GM10248 (cell line): ENCODE results near the gene CHD2.

Experiments
- CTCF ChIA-PET: fragments of 300-600 bp; sonication (Branson Sonifier 250); formaldehyde crosslinking; extraction: SDS; loops from one replicate; lab custom pipeline; 2021; ENCODE audit warnings: antibody characterized with exemption; lab: Yijun Ruan, JAX
- POLR2A ChIA-PET: fragments of 350-650 bp; sonication (Branson Sonifier 250); formaldehyde crosslinking; extraction: SDS; loops from one replicate; lab custom pipeline; 2020; ENCODE audit warnings: antibody characterized with exemption; lab: Yijun Ruan, JAX
- DNase-seq: peaks from one replicate; pipeline ENCODE4 v3.0.0; 2012; ENCODE audit errors: extremely low spot score
- CTCF ChIP-seq: IDR thresholded peaks from 2 replicates; pipeline ENCODE4 v1.5.1; 2012; ENCODE audit warnings: mild to moderate bottlenecking, low read depth; ENCODE audit errors: extremely low read depth, missing control alignments, control extremely low read depth

CHD2 gene

GRCh38 chr15:92947071-92947730 lies 47.1 kb downstream of the CHD2 start:
- POLR2A ChIA-PET: no interaction called here
- TF ChIP-seq CTCF: no peak
- CTCF ChIA-PET: no interaction called here
- no peak for DNase-seq

- POLR2A ChIA-PET: no interaction called here
- no peak for TF ChIP-seq CTCF
- CTCF ChIA-PET: interaction anchor here (1.1 to 1.7 kb wide), 3 partner anchors 12 to 153 kb away, joined by 4 to 6 read pairs (median 4); no protein-coding TSS in a partner anchor
- DNase-seq: no peak
Measured at GRCh38 chr15:92949604-92950249, 49.6 kb downstream of the CHD2 start.

DNA sequence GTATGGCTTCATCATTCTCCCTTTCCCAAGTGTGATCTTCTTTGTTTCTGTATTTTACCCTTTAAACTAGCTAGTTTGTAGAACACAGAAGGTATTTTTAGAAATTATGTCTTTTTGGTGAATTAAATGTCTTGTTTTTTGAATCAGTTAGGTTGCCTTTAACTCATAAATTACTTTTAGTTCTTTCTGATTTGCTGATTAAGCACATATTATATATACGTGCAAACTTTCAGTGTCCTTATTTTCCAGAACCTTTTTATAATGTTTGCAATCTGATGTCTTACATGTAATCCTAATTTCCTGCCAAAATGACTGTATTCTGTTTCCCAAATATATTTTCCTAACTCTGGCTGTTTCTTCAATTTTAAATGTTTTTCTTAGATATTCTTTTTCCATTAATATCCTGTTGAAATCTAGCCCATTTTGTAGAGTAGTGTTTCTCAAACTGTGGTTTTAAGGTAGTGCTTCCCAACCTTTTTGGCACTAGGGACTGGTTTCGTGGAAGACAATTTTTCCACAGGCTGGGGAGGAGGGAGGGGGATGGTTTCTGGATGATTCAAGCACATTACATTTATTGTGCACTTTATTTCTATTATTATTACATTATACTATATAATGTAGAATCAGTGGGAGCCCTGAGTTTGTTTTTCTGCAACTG lies 51.8 kb downstream of the CHD2 start:
- CTCF ChIA-PET: interaction anchor here (1.8 kb wide), 1 partner anchor 10 kb away, joined by 5 read pairs; no protein-coding TSS in a partner anchor
- no peak for TF ChIP-seq CTCF
- no peak for DNase-seq
- POLR2A ChIA-PET: no interaction called here

DNA sequence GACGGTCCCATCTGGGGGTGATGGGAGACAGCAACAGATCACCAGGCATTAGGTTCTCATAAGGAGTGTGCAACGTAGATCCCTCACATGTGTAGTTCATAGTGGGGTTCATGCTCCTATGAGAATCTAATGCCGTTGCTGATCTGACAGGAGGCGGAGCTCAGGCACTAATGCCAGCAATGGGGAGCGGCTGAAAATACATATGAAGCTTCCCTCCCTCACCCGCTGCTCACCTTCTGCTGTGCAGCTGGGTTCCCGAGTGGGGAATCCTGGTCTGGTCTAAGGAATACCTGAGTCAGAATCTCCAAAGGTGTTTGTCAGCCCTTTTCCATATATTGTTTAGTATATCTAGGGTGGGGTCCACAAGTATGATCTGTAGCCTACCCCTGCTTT lies 52.3 kb downstream of the CHD2 start:
- no peak for TF ChIP-seq CTCF
- ChIA-PET CTCF (interaction anchor here (1.8 to 3.2 kb wide), 2 partner anchors 8 to 9 kb away, joined by 5 to 12 read pairs; no protein-coding TSS in a partner anchor), POLR2A (no interaction called here)
- no peak for DNase-seq

DNA sequence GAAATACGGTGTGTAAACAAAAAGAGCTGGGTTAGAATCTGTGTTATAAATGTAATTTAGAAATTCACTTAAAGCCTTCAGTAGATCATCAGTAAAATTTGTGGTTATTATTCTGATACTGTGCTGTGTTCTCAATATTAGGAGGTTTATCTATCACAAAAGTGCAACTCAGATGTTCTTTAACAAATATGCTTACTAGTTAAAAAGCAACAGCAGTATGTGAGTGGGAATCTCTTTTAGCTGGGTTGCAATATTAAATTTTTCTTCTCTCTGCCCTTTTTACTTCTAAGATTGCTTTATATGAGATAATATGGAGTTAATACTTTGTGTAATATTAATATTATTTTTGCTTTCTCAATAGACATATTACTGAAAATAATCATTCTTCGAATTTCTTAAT lies 53.4 kb downstream of the CHD2 start:
- TF ChIP-seq CTCF: no peak
- CTCF ChIA-PET: interaction anchor here (1.2 to 3.2 kb wide), 7 partner anchors 8 to 156 kb away, joined by 3 to 12 read pairs (median 4); no protein-coding TSS in a partner anchor
- DNase-seq: no peak
- POLR2A ChIA-PET: no interaction called here

GRCh38 chr15:92954002-92954401 lies 53.9 kb downstream of the CHD2 start:
- ChIA-PET CTCF (interaction anchor here (1.0 to 3.2 kb wide), 7 partner anchors 10 to 157 kb away, joined by 3 to 12 read pairs (median 3); no protein-coding TSS in a partner anchor), POLR2A (no interaction called here)
- no peak for TF ChIP-seq CTCF
- DNase-seq: no peak
